SJSA1 (cell line): Measurements from ENCODE around the gene TSHZ2. TPM values are rescaled to one million over a fixed set of nuclear protein-coding genes. Genes with fewer than 3 reads are reported as not detected.
A peak's percentile ranks its signal among the peaks of the same experiment; 100 is the strongest.
"Not testable (repeated sequence)": the region's sequence is repeated elsewhere in the genome, so short reads cannot be mapped to it uniquely, and the experiment has no call there.

Experiments used
- DNase-seq, 2 experiments: peaks; one replicate each; pipeline ENCODE4 v3.0.0-alpha.2; 2015 to 2020; ENCODE audit warnings: low spot score in 2 of 2, low read depth in 1 of 2
- H3K27ac ChIP-seq: fragments of 250-450 bp; sonication (Bioruptor Pico); 2 replicates; pipeline ENCODE4 v1.5.1; 2020; ENCODE audit warnings: mild to moderate bottlenecking, moderate library complexity
- H3K27me3 ChIP-seq: fragments of 250-450 bp; sonication (Bioruptor Pico); replicated peaks from 2 replicates; pipeline ENCODE4 v1.5.1; 2020; ENCODE audit warnings: mild to moderate bottlenecking, moderate library complexity
- H3K36me3 ChIP-seq: fragments of 250-450 bp; sonication (Bioruptor Pico); 2 replicates; pipeline ENCODE4 v1.5.1; 2020; ENCODE audit warnings: mild to moderate bottlenecking
- H3K4me1 ChIP-seq: fragments of 250-450 bp; sonication (Bioruptor Pico); replicated peaks from 2 replicates; pipeline ENCODE4 v1.6.1; 2021; ENCODE audit warnings: mild to moderate bottlenecking
- H3K4me3 ChIP-seq: fragments of 250-450 bp; sonication (Bioruptor Pico); 2 replicates; pipeline ENCODE4 v1.5.1; 2020; ENCODE audit warnings: mild to moderate bottlenecking
- H3K9me3 ChIP-seq: fragments of 250-450 bp; sonication (Bioruptor Pico); replicated peaks from 2 replicates; pipeline ENCODE4 v1.5.1; 2020; ENCODE audit warnings: mild to moderate bottlenecking
- total RNA-seq: library from RNA; depleted of rRNA; stranded (reverse); fragments of >200 nt; shearing (Covaris generic); gene quantifications from 2 replicates; pipeline ENCODE4 v1.2.3, GENCODE V29; 2014

The TSHZ2 gene
- total RNA-seq, 1 experiment from 2014 or later, result not detected

GRCh38 chr20:52945862-52946522 is 26.2 kb upstream of the TSHZ2 start:
- Histone ChIP-seq H3K4me1 (peaks cover 14% of the 10 kb centered on the region), H3K9me3 (no peaks in the 10 kb centered on the region; the same call in 1 of the 2 replicates), H3K36me3 (no peaks in the 10 kb centered on the region), H3K4me3 (no peak overlapping the region), H3K27ac (no peak overlapping the region), H3K27me3 (0 out of 2 replicates have a peak, but pooled peaks cover 7% of the 10 kb centered on the region)
- no peak for DNase-seq

GRCh38 chr20:52948491-52948890 is 23.7 kb upstream of the TSHZ2 start:
- Histone ChIP-seq H3K36me3 (no peaks in the 10 kb centered on the region), H3K27ac (no peak overlapping the region), H3K9me3 (no peaks in the 10 kb centered on the region; the same call in 1 of the 2 replicates), H3K4me1 (peaks cover 5% of the 10 kb centered on the region), H3K27me3 (peaks cover 10% of the 10 kb centered on the region; the same call in 1 of the 2 replicates), H3K4me3 (no peak overlapping the region)
- no peak for DNase-seq

GRCh38 chr20:52953020-52953419 is 19.1 kb upstream of the TSHZ2 start:
- Histone ChIP-seq H3K27ac (no peak overlapping the region), H3K27me3 (peaks cover 11% of the 10 kb centered on the region; the same call in 1 of the 2 replicates), H3K4me1 (no peaks in the 10 kb centered on the region), H3K36me3 (no peaks in the 10 kb centered on the region), H3K4me3 (no peak overlapping the region), H3K9me3 (no peaks in the 10 kb centered on the region; the same call in 1 of the 2 replicates)
- no peak for DNase-seq

GRCh38 chr20:52954849-52955248 is 17.3 kb upstream of the TSHZ2 start:
- H3K27ac ChIP-seq, result no peak overlapping the region
- H3K27me3 ChIP-seq, result peaks cover 11% of the 10 kb centered on the region; the same call in 1 of the 2 replicates
- H3K36me3 ChIP-seq, result no peaks in the 10 kb centered on the region
- no peaks in the 10 kb centered on the region for H3K9me3 ChIP-seq
- DNase-seq, result no peak
- H3K4me3 ChIP-seq, result no peak overlapping the region
- H3K4me1 ChIP-seq, result peaks cover 10% of the 10 kb centered on the region; the same call in 1 of the 2 replicates

- Histone ChIP-seq H3K4me1 (peaks cover 10% of the 10 kb centered on the region; the same call in 1 of the 2 replicates), H3K36me3 (no peaks in the 10 kb centered on the region), H3K27ac (no peak overlapping the region), H3K4me3 (no peak overlapping the region), H3K27me3 (peaks cover 4% of the 10 kb centered on the region; the same call in 1 of the 2 replicates), H3K9me3 (no peaks in the 10 kb centered on the region)
- DNase-seq, result no peak
Observed at GRCh38 chr20:52958211-52958610, 13.9 kb upstream of the TSHZ2 start.

GRCh38 chr20:52959125-52959524 is 13.0 kb upstream of the TSHZ2 start:
- DNase-seq, result peak in 1 of 2 experiments; percentile 31
- 0 out of 2 replicates have a peak, but pooled peaks cover under 1% of the 10 kb centered on the region for H3K27me3 ChIP-seq
- H3K36me3 ChIP-seq, result no peaks in the 10 kb centered on the region
- no peak overlapping the region for H3K4me3 ChIP-seq
- H3K9me3 ChIP-seq, result no peaks in the 10 kb centered on the region
- peaks cover 10% of the 10 kb centered on the region; the same call in 1 of the 2 replicates for H3K4me1 ChIP-seq
- no peak overlapping the region for H3K27ac ChIP-seq

- Histone ChIP-seq H3K4me1 (peaks cover 10% of the 10 kb centered on the region; the same call in 1 of the 2 replicates), H3K9me3 (no peaks in the 10 kb centered on the region), H3K27me3 (0 out of 2 replicates have a peak, but pooled peaks cover 3% of the 10 kb centered on the region), H3K36me3 (no peaks in the 10 kb centered on the region), H3K4me3 (no peak overlapping the region), H3K27ac (no peak overlapping the region)
- DNase-seq, result no peak
Observed at GRCh38 chr20:52962183-52962582, 10.0 kb upstream of the TSHZ2 start.

GRCh38 chr20:52963131-52963530 is 9.0 kb upstream of the TSHZ2 start:
- Histone ChIP-seq H3K4me3 (no peak overlapping the region), H3K27me3 (0 out of 2 replicates have a peak, but pooled peaks cover 3% of the 10 kb centered on the region), H3K36me3 (no peaks in the 10 kb centered on the region), H3K27ac (no peak overlapping the region), H3K4me1 (peaks cover 10% of the 10 kb centered on the region; the same call in 1 of the 2 replicates), H3K9me3 (no peaks in the 10 kb centered on the region)
- no peak for DNase-seq

- no peak overlapping the region for H3K4me3 ChIP-seq
- 0 out of 2 replicates have a peak, but pooled peaks cover 3% of the 10 kb centered on the region for H3K27me3 ChIP-seq
- peaks cover 3% of the 10 kb centered on the region; the same call in 1 of the 2 replicates for H3K4me1 ChIP-seq
- no peaks in the 10 kb centered on the region for H3K36me3 ChIP-seq
- no peak for DNase-seq
- no peaks in the 10 kb centered on the region for H3K9me3 ChIP-seq
- no peak overlapping the region for H3K27ac ChIP-seq
Observed at GRCh38 chr20:52964131-52964530, 8.0 kb upstream of the TSHZ2 start.

- H3K27me3 ChIP-seq, result peaks cover 9% of the 10 kb centered on the region; the same call in 1 of the 2 replicates
- H3K4me1 ChIP-seq, result no peaks in the 10 kb centered on the region
- no peaks in the 10 kb centered on the region for H3K36me3 ChIP-seq
- H3K27ac ChIP-seq, result no peak overlapping the region
- no peaks in the 10 kb centered on the region for H3K9me3 ChIP-seq
- DNase-seq, result no peak
- H3K4me3 ChIP-seq, result no peak overlapping the region
Observed at GRCh38 chr20:52965380-52965779, 6.8 kb upstream of the TSHZ2 start.

GRCh38 chr20:52965819-52966218 is 6.3 kb upstream of the TSHZ2 start:
- Histone ChIP-seq H3K27me3 (peaks cover 10% of the 10 kb centered on the region; the same call in 1 of the 2 replicates), H3K9me3 (no peaks in the 10 kb centered on the region), H3K27ac (no peak overlapping the region), H3K4me1 (no peaks in the 10 kb centered on the region), H3K36me3 (no peaks in the 10 kb centered on the region), H3K4me3 (no peak overlapping the region)
- DNase-seq, result no peak

GRCh38 chr20:52966543-52966942 is 5.6 kb upstream of the TSHZ2 start:
- H3K36me3 ChIP-seq, H3K9me3 ChIP-seq, H3K27ac ChIP-seq, DNase-seq, H3K4me3 ChIP-seq, H3K4me1 ChIP-seq: not testable (repeated sequence)
- peaks cover 16% of the 10 kb centered on the region for H3K27me3 ChIP-seq

GRCh38 chr20:52971498-52972189 is 514 bp upstream of the TSHZ2 start:
- no peak overlapping the region for H3K27ac ChIP-seq
- H3K4me1 ChIP-seq, result no peaks in the 10 kb centered on the region; the same call in 1 of the 2 replicates
- H3K9me3 ChIP-seq, result no peaks in the 10 kb centered on the region
- H3K36me3 ChIP-seq, result no peaks in the 10 kb centered on the region
- peaks cover 50% of the 10 kb centered on the region for H3K27me3 ChIP-seq
- DNase-seq, result no peak
- peak overlapping the region; percentile 37 for H3K4me3 ChIP-seq
